ENCODE measurements around the gene KCNH2.

The KCNH2 gene

GRCh38 chr7:150994141-150994837 is 16.2 kb upstream of the KCNH2 start:
- no peak for DNase-seq

- DNase-seq = no peak
These were observed 15.4 kb upstream of the KCNH2 start for GRCh38 chr7:150993511-150993910.

DNA sequence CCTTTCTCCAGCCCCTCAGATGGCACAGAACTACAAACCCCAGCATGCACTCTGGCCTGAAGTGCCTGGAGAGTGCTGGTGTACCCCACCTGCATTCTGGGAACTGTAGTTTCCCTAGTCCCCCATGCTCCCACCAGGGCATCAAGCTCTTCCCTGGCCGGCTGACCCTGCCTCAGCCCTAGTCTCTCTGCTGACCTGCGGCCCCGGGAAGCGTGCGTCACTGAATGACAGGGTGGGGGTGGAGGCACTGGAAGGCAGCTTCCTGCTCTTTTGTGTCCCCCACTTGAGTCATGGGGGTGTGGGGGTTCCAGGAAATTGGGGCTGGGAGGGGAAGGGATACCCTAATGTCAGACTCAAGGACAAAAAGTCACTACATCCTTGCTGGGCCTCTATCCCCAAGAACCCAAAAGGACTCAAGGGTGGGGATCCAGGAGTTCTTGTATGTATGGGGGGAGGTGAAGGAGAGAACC is 14.7 kb upstream of the KCNH2 start:
- no peak for DNase-seq

- no peak for DNase-seq
These were observed 14.0 kb upstream of the KCNH2 start for GRCh38 chr7:150992051-150992640.

DNA sequence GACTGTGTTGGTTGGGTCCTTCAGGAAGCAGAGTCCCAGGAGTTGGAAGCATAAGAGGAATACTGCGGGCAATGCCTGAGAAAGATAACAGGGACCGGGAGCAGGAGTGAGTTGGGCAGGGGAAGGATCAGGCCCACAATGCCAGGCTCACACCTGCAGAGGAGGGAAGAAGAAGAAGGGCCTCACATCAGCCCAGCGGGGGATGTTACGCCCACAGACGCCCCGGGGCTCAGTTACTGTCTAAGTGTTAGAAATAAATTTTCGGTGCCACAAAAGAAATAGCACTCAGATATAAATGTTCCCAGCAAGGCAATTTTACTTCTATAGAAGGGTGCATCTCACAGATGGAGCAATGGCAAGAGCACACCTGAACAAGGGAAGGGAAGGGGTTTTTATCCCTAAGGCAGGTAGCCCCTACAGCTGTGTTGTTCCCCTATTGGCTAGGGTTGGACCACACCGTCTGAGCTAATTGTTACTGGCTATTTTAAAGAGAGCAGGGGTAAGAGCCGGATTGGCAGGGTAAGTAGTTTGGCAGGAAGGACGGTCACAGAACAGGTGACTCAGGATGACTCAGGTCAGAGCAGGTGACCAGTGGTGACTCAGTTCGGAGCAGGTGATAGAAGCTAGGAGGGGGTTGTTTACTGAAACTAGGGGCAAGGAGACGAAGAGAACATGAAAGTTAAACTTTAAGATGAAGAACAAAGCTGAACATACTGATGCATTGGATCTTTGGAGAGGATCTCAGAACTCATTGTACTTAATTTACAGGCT is 12.5 kb upstream of the KCNH2 start, which contains the start of gene NOS3:
Gene NOS3, plus strand, starts transcription at position 602 of the 771 bp plus-strand sequence. CDS start 2,787 bp downstream, outside the sequence.
- no peak for DNase-seq

DNA sequence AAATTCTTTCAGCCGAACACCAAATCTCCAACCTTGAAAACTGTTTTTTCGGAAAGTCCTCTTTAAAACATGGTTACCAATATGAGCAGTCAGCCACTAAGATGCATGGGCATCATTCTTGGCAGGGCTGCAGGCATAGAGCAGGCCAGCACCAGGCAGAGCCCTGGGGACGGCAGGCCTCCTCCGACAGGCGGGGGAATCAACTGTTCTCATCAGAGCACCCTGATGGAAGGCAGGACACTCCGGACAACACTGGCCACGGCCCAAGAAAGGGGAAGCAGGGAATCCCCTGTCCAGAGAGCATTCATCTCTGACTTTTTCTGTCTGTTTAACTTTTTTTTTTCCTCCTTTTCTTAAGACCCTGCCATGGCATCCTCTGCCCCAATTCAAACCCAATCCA is 11.3 kb upstream of the KCNH2 start:
- no peak for DNase-seq

DNA sequence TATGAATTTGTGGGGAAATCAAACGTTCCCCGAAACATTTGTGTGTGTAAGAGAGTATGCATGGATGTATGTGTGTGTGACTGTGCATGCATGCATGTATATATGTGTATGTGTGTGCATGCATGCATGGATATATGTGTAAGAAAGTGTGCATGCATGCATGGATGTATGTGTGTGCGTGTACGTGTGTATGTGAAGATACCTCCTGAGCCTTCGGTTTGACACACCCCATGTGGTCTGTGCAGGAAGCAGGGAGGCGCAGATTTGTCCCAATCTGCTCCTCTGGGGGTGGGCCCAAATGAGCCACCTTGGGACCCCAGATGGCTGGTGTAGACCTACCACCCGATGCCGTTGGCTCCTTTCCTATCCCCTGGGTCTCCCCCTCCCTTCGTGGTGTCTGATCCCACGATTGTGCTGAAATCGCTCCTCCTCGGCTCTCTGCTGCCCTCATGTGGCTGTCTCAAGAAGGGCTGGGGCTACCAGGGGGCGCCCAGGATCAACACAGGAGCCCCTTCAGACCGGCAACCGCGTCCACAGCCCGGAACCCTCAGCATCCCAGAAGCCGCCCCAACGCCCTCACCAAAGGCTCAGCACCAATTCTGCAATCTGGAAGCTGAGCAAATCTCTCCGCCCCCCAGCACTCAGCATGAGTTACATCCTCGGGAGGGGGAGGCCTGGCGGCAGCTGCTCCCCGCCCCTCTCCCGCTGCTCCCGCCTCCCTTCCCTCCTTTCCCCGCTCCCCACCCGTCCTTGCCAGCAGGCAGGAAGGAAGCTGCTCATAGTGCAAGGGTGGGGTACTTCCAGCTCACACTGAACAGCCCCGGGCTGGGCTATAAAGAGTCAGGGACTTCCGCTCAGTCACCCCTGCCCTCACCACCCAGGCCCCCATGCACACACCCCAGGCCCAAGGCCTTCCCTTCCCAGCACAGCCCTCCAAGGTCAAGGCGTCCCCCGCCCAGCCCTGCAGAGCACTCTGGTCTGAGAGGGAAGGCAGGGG is 10.4 kb upstream of the KCNH2 start:
- DNase-seq = peak; percentile 88

GRCh38 chr7:150986556-150986955 is 8.4 kb upstream of the KCNH2 start:
- DNase-seq = no peak

DNA sequence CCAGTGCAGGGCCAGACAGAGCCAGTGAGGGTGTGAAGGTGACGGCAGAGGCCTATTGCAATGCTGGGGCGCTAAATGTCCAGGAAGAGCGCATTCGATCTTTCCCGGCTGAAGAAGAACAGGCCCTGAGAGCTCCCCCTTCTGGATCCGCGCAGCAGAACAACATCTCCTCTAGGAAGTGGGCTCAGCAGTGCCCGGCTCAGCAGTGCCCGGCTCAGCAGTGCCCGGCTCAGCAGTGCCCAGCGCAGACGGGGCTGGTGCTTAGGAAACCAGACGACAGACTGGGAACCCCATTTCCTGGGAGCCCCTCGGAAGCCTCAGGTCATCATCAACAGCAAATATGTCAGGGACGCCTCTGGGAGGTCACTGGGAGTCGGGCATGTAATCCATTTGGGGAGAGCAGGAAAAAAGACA is 8.0 kb upstream of the KCNH2 start:
- DNase-seq = no peak

DNA sequence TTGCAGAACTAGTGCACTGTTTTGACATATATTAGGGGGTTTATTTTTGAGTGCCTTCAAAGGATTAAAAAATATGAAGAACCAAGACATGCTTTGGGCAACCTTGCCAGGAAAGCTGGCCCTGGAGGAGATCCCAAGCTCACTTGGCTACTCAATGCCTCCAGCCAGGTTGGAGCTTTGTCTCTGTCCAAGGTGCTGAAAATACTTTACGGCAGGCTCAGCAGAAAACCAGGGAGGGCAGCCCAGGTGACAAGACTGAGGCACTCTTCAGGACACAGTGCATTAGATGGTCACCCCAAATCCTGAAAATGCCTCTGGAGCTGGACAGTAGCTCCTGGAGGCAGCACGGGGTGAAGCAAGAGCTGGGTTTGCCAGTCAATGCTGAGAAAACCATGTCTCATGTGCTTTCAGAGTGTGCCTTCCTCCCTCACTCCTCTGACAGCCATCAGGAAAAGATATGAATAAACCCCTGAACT is 5.8 kb upstream of the KCNH2 start:
- DNase-seq = no peak

GRCh38 chr7:150982351-150982750 is 4.2 kb upstream of the KCNH2 start:
- no peak for DNase-seq

DNA sequence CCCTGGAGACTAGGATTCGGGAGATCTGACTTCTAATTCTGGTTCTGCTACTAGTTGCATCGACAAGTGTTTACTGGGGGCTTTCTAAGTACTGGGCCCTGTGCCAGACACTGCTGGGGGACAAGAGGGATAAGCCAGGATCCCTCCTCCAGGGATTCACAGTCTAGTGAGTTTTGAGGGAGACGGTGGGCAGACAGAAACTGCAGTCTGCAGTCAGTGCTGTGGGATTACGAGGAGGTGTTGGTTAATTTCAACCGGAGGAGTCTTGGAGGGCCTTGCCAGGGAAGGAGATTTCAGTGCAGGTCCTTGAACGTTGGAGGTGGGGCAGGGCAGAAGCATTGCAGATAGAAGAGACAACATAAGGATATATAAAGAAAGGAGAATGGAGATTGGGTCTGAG is 3.5 kb upstream of the KCNH2 start:
- DNase-seq = no peak

GRCh38 chr7:150980663-150981062 is 2.5 kb upstream of the KCNH2 start:
- no peak for DNase-seq

DNA sequence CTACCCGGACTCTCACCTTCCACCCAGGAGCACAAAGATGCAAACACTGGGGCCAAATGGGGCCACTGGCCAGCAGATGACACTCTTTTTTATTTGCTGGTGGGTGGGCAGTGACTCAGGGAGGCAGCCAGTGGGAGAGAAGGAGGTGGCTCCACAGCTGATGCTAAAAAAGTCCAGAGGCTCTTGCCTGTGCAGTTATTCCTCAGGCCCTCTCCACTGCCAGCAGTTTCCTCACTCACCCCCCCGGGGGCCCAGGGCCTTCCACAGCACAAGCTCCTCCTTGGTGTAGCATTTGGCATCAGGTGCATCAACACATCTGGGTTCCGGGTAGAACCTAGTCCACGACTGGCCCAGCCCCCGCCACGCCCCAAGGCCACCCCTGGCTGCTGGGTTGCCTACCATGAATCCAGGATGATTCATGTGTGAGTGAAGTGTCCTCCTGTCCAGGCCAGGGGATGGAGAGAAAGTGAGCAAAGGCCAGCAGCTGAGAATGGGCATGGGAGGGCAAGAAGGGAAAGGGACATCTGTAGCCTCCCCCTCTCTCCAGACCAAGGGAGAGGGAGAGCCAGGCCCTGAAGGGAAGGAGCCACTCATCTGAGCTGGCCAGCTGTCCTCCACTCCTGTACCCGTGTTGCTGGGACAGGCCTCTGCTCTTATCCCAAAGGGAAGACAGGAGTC is 1.7 kb upstream of the KCNH2 start:
- DNase-seq = no peak

DNA sequence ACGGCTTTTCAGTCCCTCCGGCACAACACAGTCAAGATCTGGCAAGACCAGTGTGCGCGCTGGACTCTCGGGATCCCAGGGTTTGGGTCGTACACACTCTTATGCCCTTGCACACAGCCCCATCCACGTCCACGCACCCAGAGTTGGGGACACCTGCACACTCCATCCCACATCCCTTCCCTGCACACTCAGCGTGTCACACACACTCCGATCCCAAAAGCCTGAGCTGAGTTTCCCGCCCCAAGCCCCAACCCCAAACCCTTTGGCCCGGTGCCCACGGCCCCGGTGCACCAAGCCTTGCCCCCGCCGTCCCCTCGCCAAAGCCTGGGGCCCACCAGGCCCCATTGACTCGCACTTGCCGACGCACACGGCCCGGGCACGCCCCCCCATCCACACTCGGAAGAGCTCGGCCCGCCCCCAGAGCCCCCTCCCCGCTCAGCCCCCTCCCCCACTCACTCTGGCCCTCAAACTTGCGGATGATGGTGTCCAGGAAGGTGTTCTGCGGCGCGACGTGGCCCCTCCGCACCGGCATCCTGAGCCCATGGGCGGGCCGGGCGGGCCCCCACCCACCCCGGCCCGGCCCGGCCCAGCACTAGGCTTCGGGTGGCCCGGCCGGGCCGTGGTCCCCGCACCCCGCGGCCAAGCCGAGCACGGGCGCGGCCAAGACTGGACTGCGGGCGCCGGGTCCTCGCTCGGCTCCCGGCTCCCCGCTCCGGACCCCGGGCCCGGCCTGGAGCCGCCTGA is 567 bp downstream of the KCNH2 start:
- DNase-seq = no peak

DNA sequence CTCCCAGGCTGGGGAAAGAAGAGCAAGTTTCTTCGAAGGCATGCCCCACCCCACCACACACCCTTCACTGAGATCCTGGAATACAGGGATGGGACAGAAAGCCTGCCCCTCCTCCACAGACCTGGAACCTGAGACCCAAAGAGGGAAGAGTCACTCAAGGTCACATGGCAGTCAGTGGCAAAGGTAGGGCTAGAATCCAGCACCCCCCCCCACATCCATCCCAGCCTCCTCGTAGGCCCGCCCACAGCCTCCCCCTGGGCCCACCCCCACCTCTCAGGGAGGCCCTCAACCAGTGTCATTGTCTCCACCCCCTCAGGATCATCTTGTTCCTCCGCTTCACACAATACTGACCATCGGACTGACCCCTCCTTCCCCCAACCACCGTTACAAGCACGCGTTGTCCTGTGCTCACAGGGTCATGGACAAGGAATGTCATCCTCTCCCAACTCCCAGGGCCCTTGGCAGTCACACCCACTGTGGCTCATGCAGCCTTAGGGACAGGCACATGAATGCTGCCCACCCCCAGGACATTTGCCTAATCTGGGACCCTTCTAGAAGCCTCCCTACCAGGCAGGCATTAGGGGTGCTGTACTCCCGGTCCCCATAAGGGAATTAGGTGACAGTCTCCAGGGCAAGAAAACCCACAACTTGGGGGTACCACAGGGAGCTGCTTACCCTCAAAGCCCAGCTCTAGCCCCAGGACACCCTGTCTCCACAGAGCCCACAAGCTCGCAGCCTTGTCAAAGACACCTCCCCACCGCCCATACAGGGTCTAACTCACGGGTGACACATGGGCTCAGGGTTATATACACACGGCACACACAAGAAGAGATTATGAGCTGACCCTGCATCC is 1.4 kb downstream of the KCNH2 start:
- DNase-seq = no peak

DNA sequence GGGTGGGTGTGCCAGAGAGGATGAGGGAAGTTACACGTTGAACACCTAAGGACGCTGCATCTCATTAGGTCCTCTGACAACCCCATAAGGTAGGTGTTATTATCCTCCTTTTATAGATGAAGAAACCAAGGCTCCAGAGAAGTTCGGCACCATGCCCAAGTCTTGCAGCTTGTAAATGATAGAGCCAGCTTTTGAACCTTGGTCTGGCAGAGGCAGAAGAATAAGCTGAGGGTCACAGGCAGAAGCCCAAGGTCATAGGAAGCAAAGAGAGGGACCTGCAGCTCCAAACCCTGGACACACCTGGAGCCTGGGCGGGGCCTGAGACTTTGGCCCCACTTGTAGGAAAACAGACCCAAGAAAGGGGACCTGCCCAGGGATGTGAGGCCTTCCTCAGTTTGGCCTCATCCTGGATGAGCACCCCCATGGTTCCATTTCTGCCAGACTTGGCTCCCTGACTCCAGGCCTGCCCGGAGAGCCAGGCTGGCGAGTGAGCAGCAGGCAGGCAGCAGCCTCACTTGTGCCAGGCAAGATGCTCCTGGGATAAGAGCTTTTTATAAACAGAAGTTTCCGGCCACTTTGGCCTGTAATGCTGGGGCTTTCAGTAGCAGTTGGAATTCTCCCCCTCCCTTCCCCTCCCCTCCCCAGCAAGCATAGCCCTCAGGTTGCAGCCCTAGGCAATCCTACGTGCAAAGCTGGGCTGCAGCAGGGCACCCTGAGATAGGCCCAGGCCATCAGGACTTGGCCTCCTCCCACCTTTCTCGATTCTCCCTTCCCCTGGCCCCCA is 2.4 kb downstream of the KCNH2 start:
- no peak for DNase-seq

- peak; percentile 86 for DNase-seq
These were observed 3.4 kb downstream of the KCNH2 start for GRCh38 chr7:150974468-150975391.

Measured in activated CD8-positive, alpha-beta memory T cell treated with anti-CD3 and anti-CD28 coated beads, Interleukin-2, amount 50 U/mL, for 48 hours (primary cell).